Measurements from ENCODE around the gene IQGAP2. TPM values are rescaled to one million over a fixed set of nuclear protein-coding genes. Genes with fewer than 3 reads are reported as not detected.

IQGAP2 gene
- polyA plus RNA-seq, 1 donor (not counting 4 experiments of a cell fraction or from before 2014, with no cell fraction given): 0.14 TPM

- no peak for FAIRE-seq
Measured at GRCh38 chr5:76700571-76700970, 297.5 kb downstream of the IQGAP2 start.

GRCh38 chr5:76701298-76701697, 298.2 kb downstream of the IQGAP2 start:
- no peaks in the 10 kb centered on the region for H3K9me3 ChIP-seq (ENCODE audit: control insufficient read depth, low read depth, low read length)
- H3K4me3 ChIP-seq (ENCODE audit: control insufficient read depth in 2 of 3, extremely low read depth in 1 of 3, insufficient read depth in 2 of 3, low read depth in 1 of 3, low read length in 3 of 3): no peak overlapping the region
- FAIRE-seq: peak; percentile 96
- H4K20me1 ChIP-seq (ENCODE audit: control insufficient read depth, extremely low read depth, insufficient read depth, low read length): no peaks in the 10 kb centered on the region
- no peaks in the 10 kb centered on the region for H3K79me2 ChIP-seq (ENCODE audit: control insufficient read depth, insufficient read depth, low read length)
- H2AFZ ChIP-seq (ENCODE audit: control insufficient read depth, low read length): no peak overlapping the region
- no peaks in the 10 kb centered on the region for H3K27me3 ChIP-seq (ENCODE audit: control insufficient read depth, extremely low read depth, insufficient read depth, low read length)
- no peak overlapping the region for H3K27ac ChIP-seq (ENCODE audit: control insufficient read depth, insufficient read depth, low read length)
- no peak for TF ChIP-seq EZH2 (IDR thresholded peaks at IDR 0.05; ENCODE audit: low read length)
- TF ChIP-seq CTCF (optimal IDR thresholded peaks at IDR 0.05 in 1 of 3, IDR thresholded peaks at IDR 0.05 in 1 of 3, conservative IDR thresholded peaks at IDR 0.05 in 1 of 3; ENCODE audit: extremely low read depth in 1 of 3, insufficient read depth in 2 of 3, low read length in 3 of 3): no peak
- dilution Hi-C loops (cut with MboI; ENCODE audit: extremely low pct_ligation_motif_present, low sequenced_read_pairs): no loop called here
- no peaks in the 10 kb centered on the region for H3K36me3 ChIP-seq (ENCODE audit: control insufficient read depth in 2 of 2, extremely low read depth in 1 of 2, insufficient read depth in 2 of 2, low read length in 2 of 2)
- H3K9ac ChIP-seq (ENCODE audit: control insufficient read depth, extremely low read depth, insufficient read depth, low read length): no peak overlapping the region
- no peaks in the 10 kb centered on the region for H3K9me1 ChIP-seq (ENCODE audit: control insufficient read depth, extremely low read depth, insufficient read depth, low read length)
- H3K4me2 ChIP-seq (ENCODE audit: control insufficient read depth, extremely low read depth, insufficient read depth, low read depth, low read length): peak overlapping the region; percentile 13
- H3K4me1 ChIP-seq (ENCODE audit: control insufficient read depth, extremely low read depth, insufficient read depth, low read length): peaks cover 8% of the 10 kb centered on the region
- no peak for DNase-seq (ENCODE audit: low read depth, low spot score)

More at GRCh38 chr5:76700571-76700970, 297.5 kb downstream of the IQGAP2 start:
- Histone ChIP-seq H3K4me2 (ENCODE audit: control insufficient read depth, extremely low read depth, insufficient read depth, low read depth, low read length) (no peak overlapping the region), H3K9me1 (ENCODE audit: control insufficient read depth, extremely low read depth, insufficient read depth, low read length) (no peaks in the 10 kb centered on the region), H3K27me3 (ENCODE audit: control insufficient read depth, extremely low read depth, insufficient read depth, low read length) (no peaks in the 10 kb centered on the region), H3K27ac (ENCODE audit: control insufficient read depth, insufficient read depth, low read length) (no peak overlapping the region), H3K79me2 (ENCODE audit: control insufficient read depth, insufficient read depth, low read length) (no peaks in the 10 kb centered on the region), H3K9me3 (ENCODE audit: control insufficient read depth, low read depth, low read length) (no peaks in the 10 kb centered on the region), H3K36me3 (ENCODE audit: control insufficient read depth in 2 of 2, extremely low read depth in 1 of 2, insufficient read depth in 2 of 2, low read length in 2 of 2) (no peaks in the 10 kb centered on the region), H3K9ac (ENCODE audit: control insufficient read depth, extremely low read depth, insufficient read depth, low read length) (no peak overlapping the region), H2AFZ (ENCODE audit: control insufficient read depth, low read length) (no peak overlapping the region), H4K20me1 (ENCODE audit: control insufficient read depth, extremely low read depth, insufficient read depth, low read length) (no peaks in the 10 kb centered on the region), H3K4me1 (ENCODE audit: control insufficient read depth, extremely low read depth, insufficient read depth, low read length) (peaks cover 8% of the 10 kb centered on the region), H3K4me3 (ENCODE audit: control insufficient read depth in 2 of 3, extremely low read depth in 1 of 3, insufficient read depth in 2 of 3, low read depth in 1 of 3, low read length in 3 of 3) (no peak overlapping the region)
- dilution Hi-C loops (cut with MboI; ENCODE audit: extremely low pct_ligation_motif_present, low sequenced_read_pairs): no loop called here
- no peak for DNase-seq (ENCODE audit: low read depth, low spot score)
- TF ChIP-seq EZH2 (IDR thresholded peaks at IDR 0.05; ENCODE audit: low read length) (no peak), CTCF (optimal IDR thresholded peaks at IDR 0.05 in 1 of 3, IDR thresholded peaks at IDR 0.05 in 1 of 3, conservative IDR thresholded peaks at IDR 0.05 in 1 of 3; ENCODE audit: extremely low read depth in 1 of 3, insufficient read depth in 2 of 3, low read length in 3 of 3) (no peak)

All from keratinocyte (primary cell).